SK-N-DZ (cell line): Measurements from ENCODE around the gene ECEL1.

ENCODE experiments used
- DNase-seq: peaks from one replicate; pipeline ENCODE4 v3.0.0-alpha.2; 2015; ENCODE audit warnings: low spot score

The ECEL1 gene

DNA sequence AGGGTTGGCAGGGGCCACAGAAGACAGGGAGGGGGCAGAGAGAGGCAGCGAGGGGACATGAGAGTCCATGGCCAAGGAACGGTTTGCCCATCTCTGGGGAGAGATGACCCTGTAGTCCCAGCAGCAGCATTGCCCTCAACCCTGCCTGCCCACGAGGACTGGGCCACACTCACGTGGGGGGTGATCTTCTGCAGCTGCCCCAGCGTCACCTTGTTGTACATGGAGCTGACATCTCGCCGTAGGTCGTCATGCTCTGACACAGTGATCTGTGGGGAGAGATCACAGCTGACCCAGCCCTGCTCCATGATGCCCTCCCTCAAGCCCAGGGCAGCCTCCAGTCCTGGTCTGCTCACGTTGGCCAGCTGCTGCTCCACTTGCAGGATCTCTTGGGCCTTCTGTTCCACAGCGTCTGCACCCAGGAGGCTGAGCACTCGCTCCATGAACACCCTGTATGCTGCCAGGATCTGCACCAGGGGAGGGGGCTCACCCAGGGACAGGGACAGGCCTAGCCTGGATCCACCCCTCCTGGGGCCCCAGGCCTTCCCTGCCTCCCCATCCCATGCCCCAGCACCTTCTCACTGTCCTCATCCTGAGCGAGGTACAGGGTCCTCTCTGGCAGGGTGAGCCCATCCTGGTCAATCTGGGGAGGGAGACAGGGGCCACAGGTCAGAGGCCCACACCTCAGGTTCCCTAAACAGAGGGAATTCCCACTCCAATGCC is 2.8 kb downstream of the ECEL1 start:
- DNase-seq, result no peak

DNA sequence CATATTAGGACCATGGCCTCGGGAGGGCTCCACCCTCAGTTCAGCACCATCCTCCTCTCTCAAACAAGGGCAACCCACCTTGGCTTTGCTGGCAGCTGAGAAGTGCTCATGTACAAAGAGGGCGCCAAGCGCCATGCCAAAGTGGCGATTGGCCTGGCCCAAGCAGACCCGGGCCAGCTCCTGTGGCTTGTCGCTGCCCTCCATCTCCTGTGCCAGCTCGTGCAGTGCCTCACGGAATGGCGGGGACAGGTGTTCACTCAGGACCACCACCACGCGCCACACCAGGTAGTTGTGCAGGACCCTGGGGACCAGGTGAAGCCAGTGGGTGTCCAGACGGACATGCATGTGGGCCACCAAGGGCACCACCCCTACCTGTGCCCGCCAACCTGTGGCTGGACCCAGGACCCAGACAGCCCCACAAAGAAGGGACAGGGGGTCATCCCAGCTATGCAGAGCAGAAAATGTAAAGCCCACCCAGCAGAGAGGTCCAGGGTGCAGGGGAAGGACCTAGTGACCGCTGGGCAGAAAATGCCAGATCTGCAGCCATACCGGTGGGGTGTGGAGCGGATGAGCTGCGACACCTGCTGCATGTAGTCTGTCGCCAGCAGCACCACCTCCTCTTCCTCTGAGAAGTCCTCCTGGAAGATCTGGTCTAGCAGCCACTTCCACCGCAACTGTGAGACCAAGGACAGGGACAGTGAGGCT is 3.6 kb downstream of the ECEL1 start:
- no peak for DNase-seq

DNA sequence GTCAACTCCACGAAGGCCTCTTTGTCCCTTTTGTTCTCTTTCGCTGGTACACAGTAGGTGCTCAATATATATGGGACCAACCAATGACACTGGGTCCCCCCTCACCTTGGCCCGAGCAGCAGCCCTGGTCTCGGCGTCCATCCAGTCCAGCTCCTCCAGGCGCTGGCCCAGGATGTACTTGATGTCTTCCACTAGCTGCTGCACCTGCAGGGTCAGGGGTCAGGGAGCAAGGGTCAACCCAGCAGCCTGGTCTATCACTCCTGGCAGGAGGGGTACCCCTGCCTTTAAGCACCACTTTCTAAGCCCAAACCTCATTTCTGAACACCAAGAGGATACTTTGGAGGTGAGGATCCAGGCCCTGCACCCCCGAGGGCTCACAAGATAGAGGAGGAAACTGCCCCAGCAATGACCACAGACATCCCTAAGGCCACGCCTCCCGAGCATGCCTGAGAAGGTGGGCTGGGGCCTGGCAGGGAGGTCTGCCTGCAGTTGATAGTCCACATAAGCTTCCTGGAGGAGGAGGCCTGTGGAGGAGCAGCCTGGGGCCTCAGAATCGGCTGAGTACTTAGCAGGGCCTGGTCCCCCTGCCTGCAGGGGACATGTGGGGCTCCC is 4.2 kb downstream of the ECEL1 start:
- no peak for DNase-seq

DNA sequence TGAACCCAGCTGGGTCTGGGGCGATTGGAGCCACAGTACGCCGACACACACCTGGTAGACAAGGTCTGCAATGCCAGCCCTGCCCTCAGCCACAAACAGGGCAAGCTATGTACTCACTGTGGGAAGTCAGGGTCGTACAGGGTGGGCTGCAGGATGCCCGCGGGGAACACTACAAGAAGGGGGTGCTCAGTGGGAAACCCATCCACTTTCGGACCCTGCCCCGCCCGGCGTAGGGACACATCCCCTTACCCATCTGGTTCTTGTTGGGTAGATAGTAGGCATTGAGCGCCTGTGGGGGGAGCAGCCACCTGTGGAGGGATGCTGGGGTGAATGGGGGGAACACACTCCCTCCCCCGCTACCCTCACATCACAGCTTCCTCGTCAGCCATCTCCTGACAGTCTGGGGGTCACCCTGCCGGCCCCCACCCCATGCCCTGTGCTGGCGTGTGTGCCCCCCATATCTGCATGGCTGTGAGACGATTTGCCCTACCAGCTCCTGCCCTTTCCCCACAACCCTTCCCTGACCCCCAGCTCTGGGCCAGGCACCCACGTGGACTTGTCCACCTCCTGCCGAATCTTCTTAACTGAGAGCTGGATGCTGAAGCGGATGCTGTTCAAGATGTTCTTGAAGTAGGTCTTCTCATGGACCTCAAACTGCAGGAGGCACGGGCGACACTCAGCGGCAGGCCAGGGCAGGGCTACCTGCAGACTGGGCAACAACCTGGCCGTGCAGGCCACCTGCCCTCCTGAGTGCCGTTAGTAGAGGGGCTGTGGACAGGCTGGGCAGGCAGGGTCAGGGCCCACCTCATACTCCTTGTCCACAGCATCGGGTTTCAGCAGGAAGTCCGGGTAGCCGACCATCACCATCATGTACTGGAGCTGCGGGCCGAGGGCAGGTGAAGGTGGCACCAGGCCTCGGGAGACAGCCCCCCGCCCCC is 5.1 kb downstream of the ECEL1 start:
- no peak for DNase-seq

DNA sequence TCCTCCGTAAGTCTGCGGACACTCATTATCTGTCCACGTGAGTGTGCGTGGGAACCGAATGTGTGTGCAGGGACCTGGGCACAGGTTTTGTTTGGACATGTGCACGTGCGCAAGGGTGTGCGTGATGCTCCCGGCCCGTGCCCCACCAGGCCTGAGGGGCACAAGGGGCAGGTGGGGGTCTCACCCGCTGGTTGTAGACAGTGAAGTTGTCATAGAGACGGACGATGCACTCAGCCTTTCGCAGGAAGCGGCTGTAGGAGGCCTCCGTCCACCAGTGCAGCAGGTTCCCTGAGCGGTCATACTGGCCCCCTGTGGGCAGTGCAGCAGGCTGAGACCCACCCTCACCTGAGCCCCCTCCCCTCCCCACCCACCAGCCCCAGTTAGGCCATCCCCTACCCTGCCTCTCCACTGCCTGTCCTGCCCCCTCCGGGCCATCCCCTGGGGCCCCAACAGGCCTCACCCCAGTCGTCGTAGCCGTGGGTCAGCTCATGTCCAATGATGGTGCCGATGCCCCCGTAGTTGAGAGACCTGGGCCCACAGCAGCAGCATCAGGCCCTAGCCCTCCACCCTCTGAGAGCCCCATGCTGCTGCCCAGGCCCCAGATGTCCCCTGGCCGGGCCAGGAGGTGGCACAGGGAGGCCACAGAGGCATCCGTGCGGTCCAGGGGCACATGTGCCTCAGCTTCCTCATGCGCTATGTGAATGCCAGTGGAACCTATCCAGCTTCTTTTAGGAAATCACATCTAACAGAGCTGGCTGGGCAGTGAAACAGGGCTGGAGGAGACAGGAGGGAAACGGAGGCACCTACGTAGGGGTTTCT is 6.1 kb downstream of the ECEL1 start:
- no peak for DNase-seq

DNA sequence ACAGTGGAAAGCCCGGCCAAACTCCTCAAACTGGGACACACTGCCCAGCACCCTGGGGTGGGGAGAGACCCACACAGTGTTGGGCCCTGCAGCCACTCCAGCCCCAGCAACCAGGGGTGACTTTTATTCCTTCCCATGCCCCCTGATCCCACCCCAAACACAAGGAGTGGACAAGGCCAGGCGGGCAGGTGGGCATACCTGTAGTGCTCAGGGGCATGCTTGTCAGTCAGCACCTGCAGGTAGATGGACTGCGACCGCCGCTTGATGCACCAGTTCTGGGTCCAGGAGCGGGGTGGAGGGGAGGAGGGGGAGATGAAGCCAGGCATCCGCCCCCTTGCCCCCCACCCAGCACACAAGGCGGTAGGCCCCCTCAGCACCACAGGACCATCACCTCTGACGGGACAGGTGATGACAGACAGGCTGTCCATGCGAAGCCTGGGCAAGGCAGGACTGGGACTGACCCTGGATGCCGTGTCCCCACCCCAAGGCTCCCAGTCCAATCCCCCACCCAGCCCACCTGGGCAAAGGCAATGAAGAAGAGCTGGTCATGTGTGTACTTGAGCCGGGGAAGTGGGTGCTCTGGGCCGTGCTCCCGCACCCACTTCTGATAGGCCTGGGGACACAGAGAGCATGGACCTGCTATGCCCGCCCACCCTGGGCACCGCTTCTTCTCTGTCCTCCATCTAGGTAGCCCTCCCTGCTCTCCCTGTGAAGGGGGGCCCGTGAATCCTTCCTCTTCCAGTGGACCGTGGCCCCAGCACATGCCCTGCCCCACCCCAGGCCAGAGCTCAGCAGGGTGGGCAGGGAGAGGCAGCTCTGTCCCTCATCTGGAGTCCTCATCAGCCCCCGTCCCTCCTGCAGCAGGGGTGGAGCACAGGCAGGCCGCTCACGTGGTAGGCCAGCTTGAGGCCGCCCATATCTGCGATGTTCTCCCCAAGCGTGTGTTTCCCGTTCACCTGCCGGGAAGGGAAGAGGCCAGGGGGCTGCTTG is 7.1 kb downstream of the ECEL1 start:
- DNase-seq, result no peak

DNA sequence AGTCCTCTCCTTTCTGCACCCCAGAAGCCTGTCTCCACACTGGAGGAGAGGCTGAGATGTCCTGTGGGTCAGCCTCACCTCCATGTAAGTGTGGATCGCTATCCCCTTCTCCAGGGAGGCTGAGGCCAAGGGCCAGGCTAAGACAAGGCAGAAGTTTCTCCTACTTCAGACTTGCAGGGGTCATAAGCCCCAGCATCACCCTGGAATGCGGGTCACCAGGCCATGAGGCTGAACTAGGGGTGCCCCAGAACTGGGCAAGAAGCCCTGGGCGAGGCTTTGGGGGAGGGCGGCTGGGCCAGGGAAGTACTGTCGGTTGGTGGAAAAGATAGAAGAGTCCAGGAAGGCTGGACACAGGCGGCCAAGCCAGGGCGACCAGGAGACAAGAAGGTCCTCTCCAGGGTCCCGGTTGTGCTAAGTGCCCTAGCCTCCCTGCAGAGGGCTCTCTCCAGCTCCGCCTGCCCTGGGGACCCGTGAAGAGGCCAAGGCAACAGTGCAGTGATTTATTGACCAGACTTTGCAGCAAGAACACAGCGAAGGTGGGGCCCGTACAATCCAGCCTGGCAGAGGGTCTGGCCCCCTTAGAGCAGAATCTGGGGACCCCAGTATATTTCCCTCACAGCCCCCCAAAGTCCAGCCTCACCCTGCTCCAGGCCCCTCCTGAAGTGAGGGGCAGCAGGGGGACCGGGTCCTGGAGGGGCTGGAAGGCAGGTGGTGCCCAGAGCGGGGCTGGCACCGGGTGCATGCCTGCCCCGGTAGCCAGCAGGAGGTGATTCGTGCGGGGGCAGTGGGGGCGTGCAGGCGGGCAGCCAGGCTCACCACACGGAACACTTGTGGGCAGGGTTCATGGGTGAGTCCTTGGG is 8.1 kb downstream of the ECEL1 start:
- DNase-seq, result no peak

DNA sequence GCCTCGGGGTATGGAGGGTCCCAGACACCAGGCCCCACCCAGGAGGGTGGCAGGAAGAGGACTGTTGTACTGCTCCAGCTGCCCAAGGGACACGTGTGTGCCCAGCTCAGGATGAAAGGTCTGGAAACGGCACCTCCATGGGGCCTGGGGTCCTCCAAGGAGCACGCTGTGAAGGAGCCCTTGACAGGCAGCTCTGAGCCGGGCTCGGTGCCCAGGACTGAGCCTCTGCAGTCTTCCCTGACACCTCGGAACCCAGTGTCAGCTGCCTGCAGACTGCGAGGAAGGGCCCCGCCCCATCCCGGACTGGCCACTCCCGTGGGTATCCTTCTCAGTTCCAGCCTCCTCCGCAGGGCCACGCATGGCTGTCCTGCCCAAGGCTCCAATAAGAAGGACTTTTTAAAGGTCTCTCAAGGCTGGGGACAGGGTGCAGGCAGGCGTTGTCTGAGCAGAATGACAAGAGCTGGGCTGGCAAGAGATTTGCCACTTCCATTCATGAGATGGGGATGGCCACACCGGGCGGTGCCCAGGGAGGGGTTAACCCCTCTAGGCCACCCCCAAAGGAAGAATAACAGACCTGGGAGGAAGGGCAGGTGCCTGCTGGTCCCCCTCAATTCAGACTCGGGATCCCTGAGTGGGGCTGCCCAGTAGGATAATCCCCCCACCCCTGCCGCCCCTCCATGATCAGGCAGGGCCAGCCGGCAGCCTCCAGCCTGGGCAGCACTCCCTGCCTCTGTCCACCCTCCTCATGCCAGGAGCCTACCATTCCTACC is 8.9 kb downstream of the ECEL1 start:
- DNase-seq, result no peak

DNA sequence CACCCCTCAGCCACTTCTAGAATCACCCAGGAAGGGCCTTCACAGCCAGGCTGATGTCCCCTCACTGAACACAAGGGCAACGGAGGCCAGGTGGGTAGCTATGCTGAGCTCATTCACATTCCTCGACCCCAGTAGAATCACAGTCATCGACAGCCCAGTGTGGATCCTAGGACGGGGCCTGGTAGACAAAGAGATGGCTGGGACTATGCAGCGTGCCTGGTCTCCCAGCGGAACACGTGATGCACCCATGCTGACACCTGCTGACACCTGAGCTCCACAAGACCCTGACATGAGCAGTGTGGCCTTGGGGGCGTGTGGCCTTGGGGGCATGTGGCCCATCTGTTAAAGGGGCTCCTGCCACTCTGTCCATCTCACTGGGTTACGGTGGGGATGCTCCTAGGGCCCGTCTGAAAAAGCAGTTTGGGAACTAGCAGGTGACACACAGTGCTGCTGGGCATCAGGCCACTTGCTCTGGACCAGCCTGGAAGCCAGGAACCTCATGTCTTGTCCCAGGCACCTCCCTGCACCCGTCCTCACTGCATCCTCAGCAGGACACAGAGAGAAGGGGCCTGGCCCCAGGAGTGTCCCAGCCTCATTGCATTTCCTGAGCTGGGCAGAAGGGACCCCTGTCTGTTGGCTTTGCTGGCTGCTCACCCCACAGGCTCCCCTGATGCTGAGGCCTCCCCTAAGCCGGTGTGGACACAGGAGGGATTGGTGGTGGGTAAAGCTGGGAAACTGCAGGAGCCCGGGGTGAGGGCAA is 9.7 kb downstream of the ECEL1 start:
- DNase-seq, result no peak

DNA sequence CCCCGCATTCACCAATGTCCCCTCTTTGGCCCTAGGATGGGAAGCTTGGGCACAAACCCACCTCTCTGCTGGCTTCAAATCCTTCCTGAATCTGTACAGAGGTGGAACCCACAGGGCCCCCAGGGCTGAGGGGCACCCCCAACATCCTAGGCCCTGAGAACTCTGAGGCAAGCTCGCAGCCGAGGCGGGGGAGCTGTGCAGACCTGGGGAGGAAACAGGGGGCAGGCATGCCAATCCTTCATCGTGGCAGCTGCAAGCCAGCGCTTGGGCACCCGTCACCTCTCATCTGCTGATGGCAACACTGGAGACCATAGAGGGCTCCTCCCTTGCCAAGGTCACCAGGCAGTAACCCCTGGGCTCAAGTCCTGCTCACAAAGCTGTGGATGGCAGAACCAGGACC is 10.8 kb downstream of the ECEL1 start:
- no peak for DNase-seq

DNA sequence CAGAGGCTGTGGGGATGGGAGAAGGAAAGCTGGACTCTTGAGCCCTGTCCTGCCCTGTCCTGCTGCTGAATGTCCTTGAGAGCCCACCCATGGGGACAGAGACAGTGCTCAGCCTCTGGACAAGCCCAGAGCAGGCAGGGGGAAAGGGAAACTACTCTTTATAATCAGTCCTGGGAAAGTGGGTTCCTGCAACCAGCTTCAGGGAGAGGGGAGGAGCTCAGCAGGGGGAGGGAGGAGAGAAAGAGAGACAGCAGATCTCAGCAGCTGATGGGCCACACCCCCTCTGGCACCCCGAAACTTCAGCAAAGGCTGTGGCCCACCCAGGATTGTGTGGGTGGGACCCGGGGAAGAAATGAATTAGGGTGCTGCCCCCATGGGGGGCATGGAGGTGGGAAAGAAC is 11.6 kb downstream of the ECEL1 start:
- DNase-seq, result no peak

DNA sequence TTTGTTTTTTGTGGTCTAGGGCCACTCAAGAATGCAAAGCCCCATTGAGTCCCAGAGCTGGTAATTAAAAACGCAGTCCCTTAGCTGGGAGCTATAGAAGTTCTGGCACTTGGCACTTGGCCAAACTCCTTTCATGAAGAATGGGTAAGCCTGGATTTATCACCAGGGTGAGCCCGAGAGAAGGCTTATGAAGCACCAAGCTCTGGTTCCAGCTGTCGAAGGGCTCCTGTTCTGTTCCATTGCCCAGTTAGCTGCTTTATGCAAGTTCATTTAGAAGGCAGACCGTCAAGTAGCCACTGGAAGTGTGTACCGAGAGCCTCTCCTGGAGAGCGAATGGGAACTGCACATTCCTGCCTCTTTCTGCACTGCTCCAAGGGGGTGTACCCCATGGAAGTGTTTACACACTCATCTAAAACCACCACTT is 14.2 kb downstream of the ECEL1 start:
- DNase-seq, result no peak

DNA sequence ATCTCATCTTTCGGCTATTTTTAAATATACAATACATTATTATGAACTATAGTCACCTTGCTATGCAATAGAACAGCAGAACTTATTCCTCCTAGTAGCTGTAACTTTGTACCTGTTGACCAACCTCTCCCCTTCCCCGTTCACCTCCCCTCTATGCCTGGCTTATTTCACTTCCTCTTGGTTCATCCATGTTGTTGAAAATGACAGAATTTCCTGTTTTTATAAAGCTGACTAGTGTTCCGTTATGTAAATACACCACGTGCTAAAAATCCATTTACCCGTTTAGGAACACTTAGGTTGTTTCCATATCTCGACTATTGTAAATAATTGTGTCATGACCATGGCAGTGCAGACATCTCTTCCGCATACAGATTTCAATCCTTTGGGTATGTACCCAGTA is 21.4 kb downstream of the ECEL1 start:
- no peak for DNase-seq

DNA sequence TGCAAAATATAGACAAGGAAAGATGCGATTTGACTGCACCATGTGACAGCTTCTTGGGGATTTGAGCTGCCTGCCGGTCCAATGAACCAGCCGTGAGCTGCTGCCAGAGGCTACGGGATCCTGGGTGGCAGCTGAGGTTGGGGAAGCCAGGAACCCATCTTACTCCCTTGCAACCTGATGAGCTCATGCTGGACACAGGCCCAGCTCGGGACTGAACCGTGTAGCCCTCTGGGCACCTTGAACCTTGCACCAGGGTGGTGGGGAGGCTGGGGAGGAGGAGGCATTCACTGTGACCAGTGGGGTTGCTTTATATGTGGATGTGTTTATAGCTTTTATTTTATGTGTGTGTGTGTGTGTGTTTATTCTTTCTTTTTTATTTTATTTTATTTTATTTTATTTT is 22.6 kb downstream of the ECEL1 start:
- no peak for DNase-seq

DNA sequence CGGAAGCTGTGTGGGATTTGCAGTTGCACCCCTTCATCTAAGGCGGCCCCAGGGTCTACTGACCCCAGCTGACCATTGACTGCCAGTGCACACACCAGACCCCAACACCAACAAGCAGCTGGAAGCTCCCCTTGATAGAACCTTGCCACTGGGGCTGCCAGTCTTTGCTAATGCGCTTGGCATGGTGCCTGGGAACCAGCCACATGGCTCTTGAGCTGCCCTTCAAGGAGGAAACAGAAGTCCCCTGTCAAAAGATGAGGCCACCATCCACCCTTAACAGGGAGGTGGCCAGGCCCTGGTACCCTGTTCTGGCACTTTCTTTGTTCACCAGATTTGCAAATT is 23.1 kb downstream of the ECEL1 start:
- DNase-seq, result no peak

DNA sequence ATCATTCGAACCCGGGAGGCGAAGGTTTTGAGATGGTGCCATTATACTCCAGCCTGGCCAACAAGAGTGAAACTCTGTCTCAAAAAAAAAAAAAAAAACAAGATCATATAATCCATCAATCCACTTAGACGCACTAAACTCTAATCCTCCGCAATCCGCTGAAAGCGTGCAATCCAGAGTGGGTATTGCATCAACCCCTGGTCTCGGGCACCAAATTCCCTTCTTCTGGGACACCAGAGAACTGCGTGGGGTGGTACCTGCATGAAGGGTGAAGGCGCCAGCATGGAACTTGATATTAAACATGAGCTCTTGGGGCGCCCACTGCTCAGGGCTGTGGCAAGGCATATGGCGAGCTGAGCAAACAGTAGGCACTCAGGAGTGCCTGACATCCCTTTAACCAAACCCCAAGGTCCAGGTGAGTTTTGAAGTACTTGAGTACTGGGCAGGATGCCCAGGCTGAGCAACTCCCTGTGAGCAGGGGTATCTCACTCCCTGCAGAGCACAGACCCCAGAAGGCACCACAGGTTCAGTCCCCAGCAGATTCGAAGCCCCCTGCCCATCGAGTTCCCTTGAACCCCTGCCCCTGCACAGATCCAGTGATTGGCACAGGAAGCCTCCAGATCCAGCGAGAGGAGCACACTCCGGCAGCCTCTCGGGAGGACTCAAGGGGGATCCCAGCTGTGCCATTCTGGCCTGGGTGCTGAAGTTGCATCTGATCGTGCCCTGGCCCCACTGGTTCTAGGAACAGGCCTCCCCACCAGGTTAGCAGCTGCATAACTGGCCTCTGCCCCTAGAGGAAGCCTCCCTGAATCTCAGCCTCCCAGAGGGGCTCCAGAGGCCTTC is 23.7 kb downstream of the ECEL1 start:
- no peak for DNase-seq
